Endothelial cell of umbilical vein (primary cell): ENCODE data around the gene TBX21. TPM values are rescaled to one million over a fixed set of nuclear protein-coding genes. Genes with fewer than 3 reads are reported as not detected.

ENCODE experiments used
- BruUV-seq: library from RNA; stranded (reverse); fragments of 400-500 nt; replicated peaks from 2 replicates; lab custom pipeline; 2021; lab: Mats Ljungman, UMichigan
- CTCF ChIA-PET: fragments of 300-600, 350-600 bp; sonication (Branson Sonifier 250); formaldehyde crosslinking; loops from one replicate; lab custom pipeline; 2021; ENCODE audit warnings: antibody characterized with exemption, inconsistent platforms; lab: Charles Lee
- POLR2A ChIA-PET: fragments of 300-600, 350-600 bp; sonication (Branson Sonifier 250); formaldehyde crosslinking; loops from one replicate; lab custom pipeline; 2021; ENCODE audit warnings: antibody characterized with exemption, inconsistent platforms; lab: Charles Lee
- DNase-seq: peaks from one replicate; pipeline ENCODE4 v3.0.0-alpha.2; 2011; ENCODE audit warnings: low read depth, low spot score
- FAIRE-seq: peaks from 2 replicates; lab custom pipeline; 2011; peaks lifted over from hg19 to GRCh38; lab: Jason Lieb, UNC
- H2AFZ ChIP-seq: 2 replicates; pipeline ENCODE4 v1.6.0; 2012; ENCODE audit warnings: low read depth, low read length, control low read depth, inconsistent platforms
- H3K27ac ChIP-seq: 2 replicates; pipeline ENCODE4 v1.5.1; 2011; ENCODE audit warnings: low read depth, mild to moderate bottlenecking, control low read depth, low read length, moderate library complexity; ENCODE audit not compliant: insufficient read depth
- H3K27me3 ChIP-seq, 2 experiments: 2 replicates each; pipeline versions ENCODE4 v1.6.0 to v1.6.1; 2011; ENCODE audit warnings: low read length in 2 of 2, mixed read lengths in 1 of 2; ENCODE audit not compliant: control insufficient read depth in 2 of 2, insufficient read depth in 2 of 2
- H3K36me3 ChIP-seq, 2 experiments: 2 replicates in 1 of 2; 3 replicates in 1 of 2; pipeline ENCODE4 v1.5.1; 2011; ENCODE audit warnings: low read length in 2 of 2, mild to moderate bottlenecking in 1 of 2, moderate library complexity in 1 of 2; ENCODE audit not compliant: control insufficient read depth in 2 of 2, insufficient read depth in 2 of 2; ENCODE audit errors: extremely low read depth in 1 of 2
- H3K4me1 ChIP-seq: 3 replicates; pipeline ENCODE4 v1.5.1; 2011; ENCODE audit warnings: mild to moderate bottlenecking, low read length; ENCODE audit not compliant: control insufficient read depth, insufficient read depth; ENCODE audit errors: extremely low read depth
- H3K4me2 ChIP-seq: 2 replicates; pipeline ENCODE4 v1.6.1; 2011; ENCODE audit warnings: low read length, control low read depth, mixed read lengths; ENCODE audit not compliant: insufficient read depth
- H3K4me3 ChIP-seq, 3 experiments: fragments of 200-600 bp in 1 of 3; sonication (generic), shearing (Covaris generic) in 1 of 3; replicated peaks in 1 of 3; 2 replicates each; pipeline ENCODE4 v1.5.1; 2011 to 2016; ENCODE audit warnings: control low read depth in 3 of 3, low read length in 3 of 3, mild to moderate bottlenecking in 2 of 3, inconsistent platforms in 1 of 3, low read depth in 1 of 3, moderate library complexity in 1 of 3; ENCODE audit not compliant: insufficient read depth in 1 of 3
- H3K79me2 ChIP-seq: 2 replicates; pipeline ENCODE4 v1.6.0; 2012; ENCODE audit warnings: low read length, inconsistent platforms; ENCODE audit not compliant: control insufficient read depth, insufficient read depth
- H3K9ac ChIP-seq: replicated peaks from 2 replicates; pipeline ENCODE3; 2011; ENCODE audit warnings: low read length, control low read depth; ENCODE audit not compliant: insufficient read depth; ENCODE audit errors: extremely low read depth
- H3K9me1 ChIP-seq: replicated peaks from 3 replicates; pipeline ENCODE4 v1.6.0; 2011; ENCODE audit warnings: mild to moderate bottlenecking, low read length; ENCODE audit not compliant: control insufficient read depth, insufficient read depth; ENCODE audit errors: extremely low read depth
- H3K9me3 ChIP-seq: replicated peaks from 2 replicates; pipeline ENCODE4 v1.5.1; 2012; ENCODE audit warnings: low read length, inconsistent platforms; ENCODE audit not compliant: control insufficient read depth, insufficient read depth
- H4K20me1 ChIP-seq: replicated peaks from 2 replicates; pipeline ENCODE3; 2011; ENCODE audit warnings: mild to moderate bottlenecking, low read length; ENCODE audit not compliant: control insufficient read depth, insufficient read depth; ENCODE audit errors: extremely low read depth
- CTCF ChIP-seq, 2 donors: IDR thresholded peaks; 1 replicate in 1 of 2; 2 replicates in 1 of 2; pipeline ENCODE4 v1.5.1; 2011; ENCODE audit warnings: low read length in 2 of 2, mild to moderate bottlenecking in 2 of 2, moderate library complexity in 2 of 2, control low read depth in 1 of 2, inconsistent platforms in 1 of 2, low read depth in 1 of 2; ENCODE audit not compliant: insufficient read depth in 1 of 2; ENCODE audit errors: extremely low read depth in 1 of 2
- EZH2 ChIP-seq: IDR thresholded peaks from 2 replicates; pipeline ENCODE4 v1.6.1; 2012; ENCODE audit warnings: borderline replicate concordance, low read depth, mild to moderate bottlenecking, moderate library complexity, low read length, inconsistent platforms; ENCODE audit not compliant: severe bottlenecking
- FOS ChIP-seq: IDR thresholded peaks from 2 replicates; pipeline ENCODE4 v1.6.1; 2011; ENCODE audit warnings: mild to moderate bottlenecking, low read length, moderate library complexity, borderline replicate concordance; ENCODE audit not compliant: insufficient read depth
- GATA2 ChIP-seq: IDR thresholded peaks from 2 replicates; pipeline ENCODE4 v1.7.0; 2011; ENCODE audit warnings: low read depth, mild to moderate bottlenecking, moderate library complexity, mixed read lengths, low read length; ENCODE audit not compliant: insufficient read length, insufficient read depth
- JUN ChIP-seq: IDR thresholded peaks from 2 replicates; pipeline ENCODE4 v1.6.1; 2011; ENCODE audit warnings: borderline replicate concordance, low read depth; ENCODE audit not compliant: insufficient read length, insufficient read depth
- MAX ChIP-seq: IDR thresholded peaks from 2 replicates; pipeline ENCODE4 v1.6.1; 2011; ENCODE audit not compliant: insufficient read depth, insufficient read length
- MYC ChIP-seq: IDR thresholded peaks from one replicate; pipeline ENCODE4 v1.6.1; 2011; ENCODE audit warnings: mild to moderate bottlenecking, low read depth, low read length
- POLR2A ChIP-seq: IDR thresholded peaks from 2 replicates; pipeline ENCODE4 v1.6.1; 2012; ENCODE audit warnings: low read depth, mild to moderate bottlenecking, control low read depth, low read length
- POLR2AphosphoS5 ChIP-seq: IDR thresholded peaks from 2 replicates; pipeline ENCODE4 v1.6.1; 2012; ENCODE audit warnings: low read depth, mild to moderate bottlenecking, control low read depth, low read length, moderate library complexity; ENCODE audit not compliant: insufficient read depth
- dilution Hi-C: fragments of 300-500 bp; cut with MboI; formaldehyde crosslinking; loops from one replicate; pipeline ENCODE4 v1.15.0; 2019; ENCODE audit warnings: low sequenced_read_pairs; ENCODE audit not compliant: extremely low pct_ligation_motif_present
- intact Hi-C: fragments of 100-400 bp; cut with micrococcal nuclease; formaldehyde crosslinking; loops from one replicate; pipeline ENCODE4 v1.10.0; 2022
- polyA plus RNA-seq, 4 experiments: library from polyadenylated mRNA; depleted of rRNA in 3 of 4; stranded (reverse) in 3 of 4; unstranded in 1 of 4; fragments of >200 nt; gene quantifications; 2 replicates each; pipeline versions ENCODE4 v1.2.1 to v1.2.3, GENCODE V29; 2011 to 2012; ENCODE audit warnings: missing spikeins in 1 of 4
- total RNA-seq: library from RNA; stranded (reverse); gene quantifications from 2 replicates; pipeline ENCODE4 v1.2.3, GENCODE V29; 2021

The TBX21 gene
- total and polyA plus RNA-seq, 2 donors (not counting 3 experiments of a cell fraction or from before 2014, with no cell fraction given) = not detected

- H3K36me3 ChIP-seq = no peaks in the 10 kb centered on the region
- H3K4me1 ChIP-seq = no peaks in the 10 kb centered on the region
- no peaks in the 10 kb centered on the region for H4K20me1 ChIP-seq
- H3K79me2 ChIP-seq = no peaks in the 10 kb centered on the region
- no peak overlapping the region for H3K9ac ChIP-seq
- H3K9me3 ChIP-seq = no peaks in the 10 kb centered on the region
- no peak for TF ChIP-seq POLR2A
- TF ChIP-seq MYC = no peak
- no peak for TF ChIP-seq POLR2AphosphoS5
- no peak for TF ChIP-seq MAX
- no peak for TF ChIP-seq EZH2
- TF ChIP-seq JUN = no peak
- TF ChIP-seq FOS = no peak
- TF ChIP-seq GATA2 = no peak
- no peak for TF ChIP-seq CTCF (IDR thresholded peaks at IDR 0.05; ENCODE audit: extremely low read depth in 1 of 2, insufficient read depth in 1 of 2, low read depth in 1 of 2, low read length in 2 of 2)
- no peak for FAIRE-seq
- DNase-seq = no peak
- no peaks in the 10 kb centered on the region for H3K9me1 ChIP-seq
- intact Hi-C loops (no loop called here), dilution Hi-C loops (no loop called here)
- BruUV-seq = no TSS peak
- H3K27me3 ChIP-seq = peaks cover 17 to 19% of the 10 kb centered on the region in 2 experiments
- H3K4me3 ChIP-seq = no peak overlapping the region
- POLR2A ChIA-PET = no interaction called here
- no peak overlapping the region for H3K4me2 ChIP-seq
- H3K27ac ChIP-seq = no peak overlapping the region
- H2AFZ ChIP-seq = no peak overlapping the region
- CTCF ChIA-PET = interaction anchor here (1.0 kb wide), 1 partner anchor 28 kb away, joined by 3 read pairs; no protein-coding TSS in a partner anchor
These were observed 5.1 kb downstream of the TBX21 start for GRCh38 chr17:47738178-47738577.
